K562 (cell line): ENCODE results near the gene EGR4. TPM values are rescaled to one million over a fixed set of nuclear protein-coding genes. Genes with fewer than 3 reads are reported as not detected.
A peak's percentile ranks its signal among the peaks of the same experiment; 100 is the strongest.

Experiments used
- ATAC-seq: fragments of 200-7000 bp; cut with Tn5 transposase; 3 replicates; pipeline ENCODE4 v1.9.1; 2020; ENCODE audit warnings: moderate library complexity
- BruUV-seq: library from RNA; stranded (reverse); fragments of 400-500 nt; replicated peaks from 2 replicates; lab custom pipeline; 2021; lab: Mats Ljungman, UMichigan
- CTCF ChIA-PET: fragments of 300-600 bp; formaldehyde crosslinking; extraction: SDS; loops from one replicate; lab custom pipeline; 2021; ENCODE audit warnings: low intra/inter-chr PET ratio; lab: Yijun Ruan, JAX
- POLR2A ChIA-PET: fragments of 300-600, 350-650 bp; sonication (Branson Sonifier 250); formaldehyde crosslinking; extraction: SDS; loops from one replicate; lab custom pipeline; 2021; ENCODE audit warnings: antibody characterized with exemption, inconsistent platforms; lab: Yijun Ruan, JAX
- DNase-seq, 4 experiments: peaks; one replicate each; pipeline versions ENCODE4 v3.0.0 to v3.0.0-alpha.2; 2011 to 2018; ENCODE audit warnings: low spot score in 3 of 4, mixed read lengths in 3 of 4; ENCODE audit errors: extremely low read depth in 1 of 4
- FAIRE-seq: peaks from 2 replicates; lab custom pipeline; 2011; peaks lifted over from hg19 to GRCh38; lab: Jason Lieb, UNC
- H2AFZ ChIP-seq: 2 replicates; pipeline ENCODE4 v1.6.0; 2011; ENCODE audit warnings: low read depth, low read length, control low read depth, inconsistent platforms
- H3K27ac ChIP-seq: fragments of 200-600 bp; 3 replicates; pipeline ENCODE4 v1.8.0; 2011; ENCODE audit warnings: low read depth, mild to moderate bottlenecking, control low read depth, inconsistent platforms, low read length, moderate library complexity, mixed read lengths; ENCODE audit errors: extremely low read depth
- H3K27me3 ChIP-seq, 2 experiments: fragments of 300-600 bp in 1 of 2; 2 replicates in 1 of 2; 3 replicates in 1 of 2; pipeline versions ENCODE4 v1.6.0 to v1.8.0; 2011; ENCODE audit warnings: inconsistent platforms in 2 of 2, low read length in 2 of 2, mild to moderate bottlenecking in 1 of 2, mixed read lengths in 1 of 2, moderate library complexity in 1 of 2; ENCODE audit not compliant: control insufficient read depth in 2 of 2, insufficient read depth in 2 of 2
- H3K36me3 ChIP-seq: fragments of 300-600 bp; 3 replicates; pipeline ENCODE4 v1.8.0; 2011; ENCODE audit warnings: mild to moderate bottlenecking, low read length, inconsistent platforms; ENCODE audit not compliant: control insufficient read depth, insufficient read depth
- H3K4me1 ChIP-seq, 2 experiments: fragments of 200-600 bp in 1 of 2; replicated peaks in 1 of 2; 2 replicates in 1 of 2; 3 replicates in 1 of 2; pipeline versions ENCODE4 v1.5.1 to v1.8.0; 2011; ENCODE audit warnings: inconsistent platforms in 2 of 2, low read length in 2 of 2, mild to moderate bottlenecking in 1 of 2, mixed read lengths in 1 of 2, moderate library complexity in 1 of 2; ENCODE audit not compliant: control insufficient read depth in 2 of 2, insufficient read depth in 2 of 2
- H3K4me2 ChIP-seq: 2 replicates; pipeline ENCODE4 v1.6.1; 2011; ENCODE audit warnings: low read length, control low read depth, inconsistent platforms, mixed read lengths; ENCODE audit not compliant: insufficient read depth
- H3K4me3 ChIP-seq: fragments of 200-600 bp; sonication (generic), shearing (Covaris generic); 2 replicates; pipeline ENCODE4 v1.5.1; 2016; ENCODE audit warnings: control low read depth, inconsistent platforms
- H3K79me2 ChIP-seq: fragments of 200-600 bp; 3 replicates; pipeline ENCODE4 v1.8.0; 2011; ENCODE audit warnings: low read length, inconsistent platforms; ENCODE audit not compliant: control insufficient read depth, insufficient read depth
- H3K9ac ChIP-seq, 2 experiments: 2 replicates each; pipeline versions ENCODE4 v1.6.0 to v1.6.1; 2011; ENCODE audit warnings: low read depth in 2 of 2, low read length in 2 of 2, control low read depth in 1 of 2, inconsistent platforms in 1 of 2, mild to moderate bottlenecking in 1 of 2, mixed read lengths in 1 of 2; ENCODE audit not compliant: insufficient read depth in 1 of 2
- H3K9me1 ChIP-seq: one replicate; pipeline ENCODE4 v1.6.0; 2011; ENCODE audit warnings: inconsistent platforms, mild to moderate bottlenecking, low read length, moderate library complexity; ENCODE audit not compliant: control insufficient read depth, insufficient read depth
- H3K9me3 ChIP-seq: replicated peaks from 2 replicates; pipeline ENCODE4 v1.5.1; 2011; ENCODE audit warnings: low read depth, low read length, inconsistent platforms; ENCODE audit not compliant: control insufficient read depth, insufficient read depth
- H4K20me1 ChIP-seq: replicated peaks from 2 replicates; pipeline ENCODE4 v1.6.1; 2011; ENCODE audit warnings: low read length, inconsistent platforms, mixed read lengths; ENCODE audit not compliant: control insufficient read depth, insufficient read depth
- C11orf30 ChIP-seq: fragments of 450-650 bp; IDR thresholded peaks from 2 replicates; pipeline ENCODE4 v1.6.1; 2016; ENCODE audit warnings: low read depth, mild to moderate bottlenecking
- CTBP1 ChIP-seq: fragments of 450-650 bp; IDR thresholded peaks from 2 replicates; pipeline ENCODE4 v1.6.1; 2016; ENCODE audit warnings: borderline replicate concordance
- HMGXB4 ChIP-seq: sonication (generic); formaldehyde crosslinking; IDR thresholded peaks from 2 replicates; pipeline ENCODE4 v1.8.1; 2023; ENCODE audit warnings: mild to moderate bottlenecking, missing genetic modification reagents
- MCM5 ChIP-seq: fragments of 450-650 bp; IDR thresholded peaks from 2 replicates; pipeline ENCODE4 v1.6.1; 2016; ENCODE audit warnings: low read depth
- MLX ChIP-seq, 2 experiments: fragments of 450-650 bp in 1 of 2; sonication (generic) in 1 of 2; formaldehyde crosslinking; conservative IDR thresholded peaks; 2 replicates each; pipeline versions ENCODE4 v1.4.0 to v1.8.1; 2020 to 2022; ENCODE audit warnings: mild to moderate bottlenecking in 1 of 2, missing genetic modification reagents in 1 of 2
- RERE ChIP-seq: sonication (generic); formaldehyde crosslinking; IDR thresholded peaks from 2 replicates; pipeline ENCODE4 v1.8.0; 2023; ENCODE audit warnings: missing genetic modification reagents, mild to moderate bottlenecking, borderline replicate concordance
- ZNF12 ChIP-seq: sonication (generic); formaldehyde crosslinking; IDR thresholded peaks from 2 replicates; pipeline ENCODE4 v1.4.0; 2020; ENCODE audit warnings: mild to moderate bottlenecking, missing genetic modification reagents
- ZNF592 ChIP-seq: fragments of 450-650 bp; IDR thresholded peaks from 2 replicates; pipeline ENCODE4 v1.6.1; 2017; ENCODE audit warnings: antibody characterized with exemption, mild to moderate bottlenecking
- ZSCAN29 ChIP-seq: fragments of 450-650 bp; IDR thresholded peaks from 2 replicates; pipeline ENCODE4 v1.6.1; 2017
- WGBS: fragments of 100-300 bp; shearing (Covaris generic); methylation state at CpG from one replicate; pipeline ENCODE4 v1.1.6; 2016; ENCODE audit warnings: low coverage, mixed read lengths; ENCODE audit not compliant: insufficient coverage; ENCODE audit errors: missing lambda C conversion rate; 5-methylcytosine and 5-hydroxymethylcytosine counted together
- in situ Hi-C: fragments of 300-500 bp; cut with MboI; formaldehyde crosslinking; loops from 4 replicates; pipeline ENCODE4 v1.15.0; 2018; ENCODE audit warnings: inconsistent platforms, mixed read lengths
- intact Hi-C: fragments of 100-400 bp; cut with micrococcal nuclease; formaldehyde crosslinking; loops from 2 replicates; pipeline ENCODE4 v1.14.2; 2022
- polyA plus RNA-seq, 8 experiments: library from polyadenylated mRNA; depleted of rRNA in 4 of 8; stranded (reverse) in 5 of 8; unstranded in 3 of 8; fragments of >200 nt; fragmentation: Nextera tagmentation in 2 of 8; fragmentation: Illumina TruSeq in 1 of 8; extraction: Ambion mirVana in 2 of 8; extraction: Trizol in 1 of 8; gene quantifications; 2 replicates each; pipeline versions ENCODE4 v1.2.1 to v1.2.3, GENCODE V29; 2011 to 2014; ENCODE audit warnings: inconsistent platforms in 1 of 8, missing spikeins in 1 of 8
- total RNA-seq, 7 experiments: library from RNA; depleted of rRNA in 6 of 7; stranded (reverse); fragments of >200 nt in 6 of 7; fragmentation: Illumina TruSeq in 2 of 7; extraction: Trizol in 2 of 7; gene quantifications; 2 replicates each; pipeline versions ENCODE4 v1.2.1 to v1.2.3, GENCODE V29; 2011 to 2021; ENCODE audit warnings: low replicate concordance in 1 of 7

Gene EGR4
- total and polyA plus RNA-seq, 9 of the 15 experiments (the other 6 are each of a cell fraction or from before 2014, with no cell fraction given), result not detected

- Histone ChIP-seq H3K4me1 (peaks cover 0 to 10% of the 10 kb centered on the region in 2 experiments; a peak in 3 of 5 replicates), H4K20me1 (peaks cover 21% of the 10 kb centered on the region; the same call in 1 of the 2 replicates), H3K9me1 (no peaks in the 10 kb centered on the region), H3K27me3 (no peaks in the 10 kb centered on the region), H3K36me3 (peaks cover 95% of the 10 kb centered on the region), H3K79me2 (peaks cover 39% of the 10 kb centered on the region), H2AFZ (no peak overlapping the region), H3K9me3 (no peaks in the 10 kb centered on the region), H3K4me2 (no peak overlapping the region), H3K9ac (no peak overlapping the region), H3K27ac (no peak overlapping the region), H3K4me3 (no peak overlapping the region)
- intact Hi-C loops, result no loop called here
- POLR2A ChIA-PET, result interaction anchor here (1.0 to 2.3 kb wide), 4 partner anchors 8 to 13 kb away, joined by 6 to 14 read pairs (median 6); partner anchors contain the start of genes CCT7 and PRADC1
- 57% methylated on average over 3 of the region's 3 CpGs for WGBS
- BruUV-seq, result no TSS peak
- in situ Hi-C loops, result no loop called here
- CTCF ChIA-PET, result no interaction called here
- DNase-seq, result no peak
- no peak for ATAC-seq
- FAIRE-seq, result no peak
- TF ChIP-seq MLX (CRISPR knock-in tag; conservative IDR thresholded peaks at IDR 0.05) (no peak), RERE (no peak), C11orf30 (peak; percentile 69), MCM5 (no peak), ZSCAN29 (no peak), CTBP1 (no peak), ZNF12 (CRISPR knock-in tag) (no peak), HMGXB4 (CRISPR knock-in tag) (no peak), ZNF592 (no peak)
Observed at GRCh38 chr2:73246850-73247249, 46.5 kb downstream of the EGR4 start.
